GM12878 (cell line): ENCODE data around the gene SLC28A1. TPM values are rescaled to one million over a fixed set of nuclear protein-coding genes. Genes with fewer than 3 reads are reported as not detected.

Source experiments
- ATAC-seq: fragments of 200-7000 bp; cut with Tn5 transposase; 3 replicates; pipeline ENCODE4 v1.9.1; 2020; ENCODE audit warnings: mild to moderate bottlenecking, moderate library complexity
- BruUV-seq: library from RNA; stranded (reverse); fragments of 400-500 nt; replicated peaks from 2 replicates; lab custom pipeline; 2021; lab: Mats Ljungman, UMichigan
- CTCF ChIA-PET: fragments of 300-600 bp; sonication (Branson Sonifier 250); formaldehyde crosslinking; extraction: SDS; loops from one replicate; lab custom pipeline; 2021; ENCODE audit warnings: inconsistent platforms; lab: Yijun Ruan, JAX
- POLR2A ChIA-PET: fragments of 350-600 bp; formaldehyde crosslinking; extraction: SDS; loops from one replicate; lab custom pipeline; 2021; ENCODE audit warnings: inconsistent platforms; lab: Charles Lee
- RAD21 ChIA-PET: fragments of 300-600 bp; sonication (Branson Sonifier 250); formaldehyde crosslinking; loops from one replicate; lab custom pipeline; 2023; ENCODE audit warnings: antibody characterized with exemption; ENCODE audit not compliant: unreplicated experiment; lab: Charles Lee
- SMC1A ChIA-PET: fragments of 300-600 bp; sonication (Branson Sonifier 250); formaldehyde crosslinking; loops from one replicate; lab custom pipeline; 2023; ENCODE audit not compliant: unreplicated experiment, uncharacterized antibody; lab: Charles Lee
- DNase-seq: peaks from one replicate; pipeline ENCODE4 v3.0.0-alpha.2; 2011; ENCODE audit warnings: low read depth, low spot score
- FAIRE-seq: peaks from 3 replicates; lab custom pipeline; 2011; peaks lifted over from hg19 to GRCh38; lab: Jason Lieb, UNC
- H2AFZ ChIP-seq: 2 replicates; pipeline ENCODE4 v1.6.0; 2011; ENCODE audit warnings: low read depth, low read length, control low read depth; ENCODE audit not compliant: control insufficient read depth
- H3K27ac ChIP-seq: 2 replicates; pipeline ENCODE4 v1.5.1; 2011; ENCODE audit warnings: control low read depth; ENCODE audit not compliant: control insufficient read depth, insufficient read depth
- H3K27me3 ChIP-seq, 2 experiments: replicated peaks in 1 of 2; 2 replicates each; pipeline versions ENCODE4 v1.6.0 to v1.6.1; 2011; ENCODE audit warnings: low read length in 1 of 2; ENCODE audit not compliant: control insufficient read depth in 2 of 2, insufficient read depth in 2 of 2
- H3K36me3 ChIP-seq, 2 experiments: 2 replicates each; pipeline ENCODE4 v1.5.1; 2011; ENCODE audit warnings: low read length in 1 of 2; ENCODE audit not compliant: control insufficient read depth in 2 of 2, insufficient read depth in 2 of 2
- H3K4me1 ChIP-seq: 2 replicates; pipeline ENCODE4 v1.6.1; 2011; ENCODE audit warnings: mild to moderate bottlenecking, low read length, moderate library complexity, mixed read lengths; ENCODE audit not compliant: control insufficient read depth, insufficient read depth
- H3K4me2 ChIP-seq: 2 replicates; pipeline ENCODE4 v1.6.0; 2011; ENCODE audit warnings: control low read depth; ENCODE audit not compliant: control insufficient read depth, insufficient read depth
- H3K4me3 ChIP-seq: fragments of 200-600 bp; sonication (generic); 2 replicates; pipeline ENCODE4 v1.5.1; 2016
- H3K79me2 ChIP-seq: 2 replicates; pipeline ENCODE4 v1.6.0; 2011; ENCODE audit warnings: low read length; ENCODE audit not compliant: control insufficient read depth, insufficient read depth
- H3K9ac ChIP-seq: 2 replicates; pipeline ENCODE4 v1.8.0; 2011; ENCODE audit warnings: low read length, control low read depth, mixed read lengths; ENCODE audit not compliant: control insufficient read depth, insufficient read depth
- H3K9me3 ChIP-seq: replicated peaks from 3 replicates; pipeline ENCODE4 v1.5.1; 2011; ENCODE audit warnings: mild to moderate bottlenecking, low read length; ENCODE audit not compliant: control insufficient read depth, insufficient read depth
- H4K20me1 ChIP-seq: 2 replicates; pipeline ENCODE4 v1.6.0; 2011; ENCODE audit not compliant: control insufficient read depth, insufficient read depth
- ATF7 ChIP-seq: fragments of 450-650 bp; IDR thresholded peaks from 2 replicates; pipeline ENCODE4 v1.6.1; 2016; ENCODE audit warnings: low read depth, mild to moderate bottlenecking
- CEBPB ChIP-seq, 2 experiments: fragments of 150-350 bp in 1 of 2; IDR thresholded peaks; 2 replicates each; pipeline ENCODE4 v1.6.1; 2012 to 2014; ENCODE audit warnings: low read depth in 2 of 2, low read length in 2 of 2, borderline replicate concordance in 1 of 2, inconsistent platforms in 1 of 2
- EGR1 ChIP-seq, 2 experiments: IDR thresholded peaks; 1 replicate in 1 of 2; 2 replicates in 1 of 2; pipeline ENCODE4 v1.6.1; 2011 to 2012; ENCODE audit warnings: low read depth in 2 of 2, low read length in 2 of 2, borderline replicate concordance in 1 of 2, mild to moderate bottlenecking in 1 of 2, moderate library complexity in 1 of 2
- FOXK2 ChIP-seq: fragments of 450-650 bp; IDR thresholded peaks from 2 replicates; pipeline ENCODE4 v1.6.1; 2017; ENCODE audit warnings: mild to moderate bottlenecking, moderate library complexity
- PAX8 ChIP-seq: fragments of 450-650 bp; IDR thresholded peaks from 2 replicates; pipeline ENCODE4 v1.6.1; 2017; ENCODE audit warnings: mild to moderate bottlenecking, moderate library complexity
- PML ChIP-seq: IDR thresholded peaks from 2 replicates; pipeline ENCODE4 v1.6.1; 2012; ENCODE audit warnings: low read length, inconsistent platforms
- TAF1 ChIP-seq: IDR thresholded peaks from 2 replicates; pipeline ENCODE4 v1.6.1; 2011; ENCODE audit warnings: mild to moderate bottlenecking, low read depth, low read length, borderline replicate concordance
- TCF3 ChIP-seq: IDR thresholded peaks from 2 replicates; pipeline ENCODE4 v1.6.1; 2012; ENCODE audit warnings: low read depth, mild to moderate bottlenecking, low read length, borderline replicate concordance; ENCODE audit not compliant: insufficient read depth
- ZNF687 ChIP-seq: fragments of 450-650 bp; IDR thresholded peaks from 2 replicates; pipeline ENCODE4 v1.6.1; 2017; ENCODE audit warnings: mild to moderate bottlenecking, moderate library complexity
- WGBS: methylation state at CpG from one replicate; pipeline ENCODE4 v1.1.6; 2016; ENCODE audit warnings: low lambda C conversion rate; ENCODE audit not compliant: insufficient replicate concordance, insufficient coverage; ENCODE audit errors: missing lambda C conversion rate; 5-methylcytosine and 5-hydroxymethylcytosine counted together
- in situ Hi-C: fragments of 300-500 bp; cut with MboI; formaldehyde crosslinking; loops from 9 replicates; pipeline ENCODE4 v1.14.3; 2018; ENCODE audit warnings: mixed read lengths
- intact Hi-C: fragments of 100-400 bp; cut with micrococcal nuclease; formaldehyde crosslinking; loops from one replicate; pipeline ENCODE4 v1.14.2; 2022; ENCODE audit not compliant: unreplicated experiment
- polyA plus RNA-seq, 11 experiments: library from polyadenylated mRNA; depleted of rRNA in 4 of 11; unstranded in 6 of 11; stranded (reverse) in 5 of 11; fragments of >200 nt; fragmentation: Nextera tagmentation in 4 of 11; fragmentation: Illumina TruSeq in 1 of 11; extraction: Ambion mirVana in 4 of 11; extraction: Trizol in 1 of 11; gene quantifications; 1 replicate in 1 of 11; 2 replicates in 10 of 11; pipeline versions ENCODE4 v1.2.1 to v1.2.3, GENCODE V29; 2011 to 2016; ENCODE audit warnings: inconsistent platforms in 2 of 11, missing spikeins in 2 of 11, low read depth in 1 of 11
- total RNA-seq, 4 experiments: library from RNA; depleted of rRNA in 3 of 4; stranded (reverse); fragments of >200 nt in 3 of 4; fragmentation: Illumina TruSeq in 1 of 4; extraction: Trizol in 1 of 4; gene quantifications; 2 replicates each; pipeline versions ENCODE4 v1.2.1 to v1.2.3, GENCODE V29; 2013 to 2021
- TF ChIP-seq, protein P1 (sequence below): fragments of 450-650 bp; formaldehyde crosslinking; IDR thresholded peaks from 2 replicates; pipeline ENCODE4 v1.4.0; 2022; ENCODE audit warnings: mild to moderate bottlenecking, moderate library complexity

The SLC28A1 gene
- total and polyA plus RNA-seq, 10 of the 15 experiments (the other 5 are each of a cell fraction or from before 2014, with no cell fraction given), result not detected

- FAIRE-seq (no peak), ATAC-seq (no peak), DNase-seq (no peak)
- Histone ChIP-seq H3K4me2 (no peak overlapping the region), H4K20me1 (no peaks in the 10 kb centered on the region), H3K36me3 (no peaks in the 10 kb centered on the region), H3K79me2 (no peaks in the 10 kb centered on the region), H3K9me3 (no peaks in the 10 kb centered on the region), H3K27me3 (no peaks in the 10 kb centered on the region), H3K4me3 (no peak overlapping the region), H3K4me1 (no peaks in the 10 kb centered on the region), H3K27ac (no peak overlapping the region), H3K9ac (no peak overlapping the region), H2AFZ (no peak overlapping the region)
- under 1% methylated on average over 4 of the region's 4 CpGs for WGBS
- TF ChIP-seq ATF7 (no peak), EGR1 (IDR thresholded peaks at IDR 0.05; ENCODE audit: borderline replicate concordance in 1 of 2, low read depth in 2 of 2, low read length in 2 of 2) (no peak), PAX8 (no peak), TCF3 (no peak), ZNF687 (no peak), TAF1 (no peak), CEBPB (IDR thresholded peaks at IDR 0.05; ENCODE audit: borderline replicate concordance in 1 of 2, low read depth in 2 of 2, low read length in 2 of 2) (no peak), PML (no peak), FOXK2 (no peak)
- TF ChIP-seq, protein P1, sequence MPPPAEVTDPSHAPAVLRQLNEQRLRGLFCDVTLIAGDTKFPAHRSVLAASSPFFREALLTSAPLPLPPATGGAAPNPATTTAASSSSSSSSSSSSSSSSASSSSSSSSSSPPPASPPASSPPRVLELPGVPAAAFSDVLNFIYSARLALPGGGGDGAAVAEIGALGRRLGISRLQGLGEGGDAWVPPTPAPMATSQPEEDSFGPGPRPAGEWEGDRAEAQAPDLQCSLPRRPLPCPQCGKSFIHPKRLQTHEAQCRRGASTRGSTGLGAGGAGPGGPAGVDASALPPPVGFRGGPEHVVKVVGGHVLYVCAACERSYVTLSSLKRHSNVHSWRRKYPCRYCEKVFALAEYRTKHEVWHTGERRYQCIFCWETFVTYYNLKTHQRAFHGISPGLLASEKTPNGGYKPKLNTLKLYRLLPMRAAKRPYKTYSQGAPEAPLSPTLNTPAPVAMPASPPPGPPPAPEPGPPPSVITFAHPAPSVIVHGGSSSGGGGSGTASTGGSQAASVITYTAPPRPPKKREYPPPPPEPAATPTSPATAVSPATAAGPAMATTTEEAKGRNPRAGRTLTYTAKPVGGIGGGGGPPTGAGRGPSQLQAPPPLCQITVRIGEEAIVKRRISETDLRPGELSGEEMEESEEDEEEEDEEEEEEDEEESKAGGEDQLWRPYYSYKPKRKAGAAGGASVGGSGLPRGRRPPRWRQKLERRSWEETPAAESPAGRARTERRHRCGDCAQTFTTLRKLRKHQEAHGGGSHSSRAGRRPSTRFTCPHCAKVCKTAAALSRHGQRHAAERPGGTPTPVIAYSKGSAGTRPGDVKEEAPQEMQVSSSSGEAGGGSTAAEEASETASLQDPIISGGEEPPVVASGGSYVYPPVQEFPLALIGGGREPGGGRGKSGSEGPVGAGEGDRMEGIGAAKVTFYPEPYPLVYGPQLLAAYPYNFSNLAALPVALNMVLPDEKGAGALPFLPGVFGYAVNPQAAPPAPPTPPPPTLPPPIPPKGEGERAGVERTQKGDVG (CRISPR knock-in tag), result no peak
- no TSS peak for BruUV-seq
- in situ Hi-C loops, result no loop called here
- ChIA-PET POLR2A (interaction anchor here (0.6 kb wide), 1 partner anchor 212 kb away, joined by 3 read pairs; no protein-coding TSS in a partner anchor), CTCF (interaction anchor here (0.6 to 1.7 kb wide), 4 partner anchors 96 to 349 kb away, joined by 3 to 5 read pairs (median 4); no protein-coding TSS in a partner anchor), SMC1A (interaction anchor here (1.5 kb wide), 1 partner anchor 10 kb away, joined by 4 read pairs; no protein-coding TSS in a partner anchor), RAD21 (interaction anchor here (0.6 kb wide), 1 partner anchor 22 kb away, joined by 3 read pairs; no protein-coding TSS in a partner anchor)
- intact Hi-C loops, result no loop called here
Observed at GRCh38 chr15:84947947-84948830, 63.7 kb downstream of the SLC28A1 start.
